GF-D8 (cell line): Measurements from ENCODE around the gene SLC6A19.

Source experiments
- DNase-seq: peaks from one replicate; lab custom pipeline; 2025; lab: John Stamatoyannopoulos, UW

The SLC6A19 gene

DNA sequence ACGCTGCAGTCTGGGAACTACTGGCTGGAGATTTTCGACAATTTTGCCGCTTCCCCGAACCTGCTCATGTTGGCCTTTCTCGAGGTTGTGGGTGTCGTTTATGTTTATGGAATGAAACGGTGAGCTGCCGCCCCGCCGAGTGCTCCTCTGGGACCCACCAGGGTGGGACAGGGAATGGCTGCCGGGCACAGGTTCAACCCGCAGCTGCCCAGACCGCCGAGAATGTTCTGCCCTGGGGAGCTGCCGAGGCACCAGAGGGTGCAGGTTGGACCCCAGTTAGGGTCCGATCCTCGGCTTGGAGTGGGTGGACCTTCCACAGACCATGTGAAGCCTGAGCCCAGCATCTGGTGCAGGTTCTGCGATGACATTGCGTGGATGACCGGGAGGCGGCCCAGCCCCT, 42.9 kb downstream of the SLC6A19 start:
- DNase-seq: no peak

DNA sequence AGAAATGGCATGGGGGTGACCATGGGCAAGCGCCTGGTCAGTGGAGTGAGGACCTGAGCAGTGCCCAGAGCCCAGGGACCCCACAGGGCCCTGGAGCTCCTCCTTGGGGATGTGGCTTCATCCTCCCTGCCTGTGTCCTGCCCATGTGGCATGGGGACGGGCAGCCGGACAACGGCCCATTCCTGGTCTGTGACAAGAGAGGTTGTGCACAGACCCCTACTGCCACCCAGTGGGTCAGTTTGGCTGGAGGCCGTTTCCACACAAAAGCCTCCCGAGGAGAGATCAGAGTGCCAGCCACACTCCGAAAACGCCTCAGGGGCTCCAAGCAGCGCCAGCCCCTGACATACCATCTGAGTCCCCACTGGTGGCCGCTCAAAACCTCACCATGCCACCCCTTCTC, 43.6 kb downstream of the SLC6A19 start:
- DNase-seq: no peak

DNA sequence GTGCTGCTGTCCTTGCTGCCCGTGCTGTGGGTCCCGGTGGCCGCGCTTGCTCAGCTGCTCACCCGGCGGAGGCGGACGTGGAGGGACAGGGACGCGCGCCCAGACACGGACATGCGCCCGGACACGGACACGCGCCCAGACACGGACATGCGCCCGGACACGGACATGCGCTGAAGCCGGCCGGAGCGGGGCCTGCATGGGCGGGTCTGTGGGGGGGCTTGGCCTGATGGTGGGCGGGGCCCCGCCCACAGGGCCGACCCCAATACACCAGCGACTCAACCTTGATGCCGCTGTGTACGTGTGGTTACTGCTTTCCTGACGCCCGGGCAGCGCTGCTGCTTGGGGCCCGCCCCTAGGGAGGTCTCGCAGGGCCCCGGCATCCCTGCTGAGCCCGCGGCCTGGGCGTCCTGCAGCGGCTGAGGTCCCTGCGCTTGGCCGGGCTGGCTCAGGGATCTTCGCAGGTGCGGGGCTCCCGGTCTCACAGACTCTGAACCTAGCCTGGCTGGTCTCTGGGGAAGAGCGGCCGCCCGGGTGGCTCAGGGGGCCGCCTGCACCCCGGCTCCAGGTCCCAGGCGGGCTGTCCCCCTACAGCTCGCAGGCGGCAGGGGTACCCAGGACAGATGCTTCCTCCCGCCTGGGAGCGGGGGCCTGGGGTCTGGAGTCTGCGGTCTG, 44.6 kb downstream of the SLC6A19 start:
- no peak for DNase-seq

DNA sequence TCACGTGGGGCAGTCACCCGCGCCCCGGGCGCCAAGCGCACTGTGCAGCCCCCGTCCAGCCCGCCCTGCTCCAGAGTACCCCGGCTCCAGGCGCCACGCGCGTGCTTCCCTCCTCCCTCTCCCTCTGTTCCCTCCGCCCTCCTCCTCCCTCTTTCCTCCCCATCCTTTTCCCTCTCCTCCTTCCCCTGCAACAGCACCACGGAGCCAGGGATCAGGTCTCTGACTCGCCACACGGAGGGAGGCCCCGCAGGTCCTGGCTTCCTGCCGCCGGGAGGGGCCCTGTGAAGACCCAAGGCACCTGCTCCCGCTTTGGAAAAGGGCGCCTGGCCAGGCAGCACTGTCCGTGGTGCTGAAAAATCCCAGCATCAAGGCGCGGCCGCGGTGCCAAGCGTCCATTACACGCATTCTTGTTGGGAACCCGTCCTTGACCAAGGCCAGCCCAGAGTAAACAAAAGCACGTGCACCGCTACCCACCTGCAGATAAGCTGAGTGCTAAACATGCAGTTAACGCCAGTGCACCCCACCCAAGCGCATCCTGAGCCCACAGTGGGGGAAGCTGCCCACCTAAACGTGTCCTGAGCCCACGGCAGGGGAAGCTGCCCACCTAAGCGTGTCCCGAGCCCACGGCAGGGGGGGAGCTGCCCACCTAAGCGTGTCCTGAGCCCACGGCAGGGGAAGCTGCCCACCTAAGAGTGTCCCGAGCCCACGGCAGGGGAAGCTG, 45.5 kb downstream of the SLC6A19 start:
- DNase-seq: no peak

DNA sequence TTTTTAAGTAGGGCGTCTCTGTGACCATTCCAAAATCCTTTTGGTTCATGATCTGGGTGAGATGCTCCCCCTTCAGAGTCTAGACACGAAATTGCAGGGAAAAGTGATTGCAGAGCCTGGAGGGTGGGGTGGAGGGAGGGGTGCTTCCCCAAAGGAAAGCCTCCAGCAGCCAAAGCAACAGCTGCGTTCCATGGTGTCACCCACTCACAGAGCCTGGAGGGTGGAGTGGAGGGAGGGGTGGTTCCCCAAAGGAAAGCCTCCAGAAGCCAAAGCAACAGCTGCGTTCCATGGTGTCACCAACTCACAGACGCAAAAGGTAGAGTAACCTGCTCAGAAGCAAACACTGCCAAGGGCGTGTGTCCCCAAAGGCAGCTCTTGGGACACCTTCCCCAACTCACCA, 46.4 kb downstream of the SLC6A19 start:
- no peak for DNase-seq

DNA sequence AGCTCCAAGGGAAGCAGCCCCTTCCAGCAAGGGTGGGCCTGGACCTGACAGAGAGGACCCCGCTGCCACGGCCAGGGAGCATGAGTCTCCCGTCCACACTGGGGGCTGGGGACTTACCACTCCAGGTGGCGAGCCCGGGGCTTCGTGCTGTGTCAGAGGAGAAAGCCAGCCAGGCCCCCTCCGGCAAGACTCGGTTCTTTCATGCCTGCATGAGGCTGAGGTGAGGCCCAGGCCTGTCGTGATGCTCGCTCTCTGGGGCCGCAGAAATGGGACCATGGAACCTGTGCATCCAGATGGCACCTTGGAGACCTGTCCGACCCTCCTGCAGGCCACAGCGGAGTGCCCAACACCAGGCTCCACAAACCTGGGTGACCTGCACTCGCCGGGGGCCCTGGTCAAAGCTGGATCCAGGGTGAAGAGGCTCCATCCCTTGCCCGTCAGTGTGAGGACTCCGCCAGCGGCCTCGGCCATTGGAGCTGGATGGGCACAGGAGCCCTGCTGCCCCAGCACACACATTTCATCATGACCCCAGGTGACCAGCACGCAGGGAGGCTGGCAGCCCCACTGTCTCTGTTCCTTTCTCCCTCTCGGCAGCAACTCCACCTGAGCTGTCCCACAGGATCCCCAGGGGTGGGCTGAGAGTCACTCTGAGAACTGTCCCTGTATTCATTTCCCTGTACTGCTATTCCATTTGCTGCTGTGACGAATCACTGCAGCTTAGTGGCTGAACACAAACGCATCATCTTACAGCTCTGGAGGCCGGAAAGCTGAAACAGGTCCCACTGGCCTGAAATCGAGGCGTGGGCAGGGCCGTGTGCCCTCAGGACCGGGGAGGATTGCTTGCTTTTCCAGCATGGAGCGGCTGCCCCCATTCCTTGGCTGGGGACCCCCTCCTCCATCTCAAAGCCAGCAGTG, 48.2 kb downstream of the SLC6A19 start:
- DNase-seq: no peak

DNA sequence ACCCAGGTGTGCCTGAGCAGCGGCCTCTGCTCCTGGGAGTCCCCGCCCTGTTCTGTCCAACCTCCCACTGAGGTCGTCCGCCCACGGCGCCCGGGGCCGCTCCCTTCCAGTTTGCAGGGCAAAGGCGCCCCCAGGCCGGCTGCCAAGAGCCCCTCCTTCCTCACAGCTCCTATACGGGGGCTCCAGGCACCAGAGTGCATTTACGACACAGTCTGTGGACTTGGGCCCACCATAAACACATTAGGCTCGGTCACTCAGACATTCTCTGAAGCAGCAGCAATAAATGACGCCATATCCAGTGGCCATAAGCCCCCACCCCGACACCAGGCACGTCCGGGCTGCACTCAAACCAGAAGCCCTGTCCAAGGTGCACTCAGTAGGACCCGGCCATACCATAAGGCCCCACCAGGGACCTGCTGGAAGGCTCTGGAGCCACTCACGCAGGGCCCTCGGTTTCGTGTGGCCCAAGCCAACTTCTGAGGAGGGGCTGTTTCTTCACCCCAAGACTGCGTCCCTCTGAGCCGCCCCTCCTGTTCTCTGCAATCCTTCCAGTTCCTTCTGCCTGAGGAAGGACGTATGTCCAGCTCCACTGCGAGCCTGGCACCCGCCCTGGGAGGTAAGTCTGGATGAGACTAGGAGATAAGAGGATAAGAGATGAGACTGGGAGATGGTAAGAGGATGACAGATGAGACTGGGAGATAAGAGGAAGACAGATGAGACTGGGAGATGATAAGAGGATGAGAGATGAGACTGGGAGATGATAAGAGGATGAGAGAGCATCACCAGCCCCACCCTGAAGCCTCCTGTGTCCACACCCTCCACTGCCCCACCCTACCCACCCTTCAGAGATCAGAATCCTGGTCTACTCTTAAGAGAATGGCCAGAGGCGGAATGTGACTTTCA, 50.5 kb downstream of the SLC6A19 start:
- no peak for DNase-seq

DNA sequence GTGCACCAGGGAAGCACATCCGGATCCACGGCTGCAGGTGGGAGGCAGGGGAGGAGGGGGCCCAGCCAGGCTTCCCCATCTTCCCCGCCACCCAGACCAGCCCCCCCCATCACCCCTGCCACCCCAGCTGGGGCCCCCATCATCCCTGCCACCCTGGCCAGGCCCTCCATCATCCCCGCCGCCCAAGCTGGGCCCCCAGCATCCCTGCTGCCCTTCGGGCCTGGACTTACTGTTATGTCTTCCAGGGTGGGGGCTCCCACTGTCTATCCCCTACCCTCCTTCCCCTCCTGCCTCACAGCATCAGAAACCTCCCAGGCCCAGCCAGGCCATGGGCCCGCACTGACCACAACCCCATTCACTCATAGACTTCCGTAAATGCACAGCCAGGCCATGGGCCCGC, 51.3 kb downstream of the SLC6A19 start:
- DNase-seq: no peak

DNA sequence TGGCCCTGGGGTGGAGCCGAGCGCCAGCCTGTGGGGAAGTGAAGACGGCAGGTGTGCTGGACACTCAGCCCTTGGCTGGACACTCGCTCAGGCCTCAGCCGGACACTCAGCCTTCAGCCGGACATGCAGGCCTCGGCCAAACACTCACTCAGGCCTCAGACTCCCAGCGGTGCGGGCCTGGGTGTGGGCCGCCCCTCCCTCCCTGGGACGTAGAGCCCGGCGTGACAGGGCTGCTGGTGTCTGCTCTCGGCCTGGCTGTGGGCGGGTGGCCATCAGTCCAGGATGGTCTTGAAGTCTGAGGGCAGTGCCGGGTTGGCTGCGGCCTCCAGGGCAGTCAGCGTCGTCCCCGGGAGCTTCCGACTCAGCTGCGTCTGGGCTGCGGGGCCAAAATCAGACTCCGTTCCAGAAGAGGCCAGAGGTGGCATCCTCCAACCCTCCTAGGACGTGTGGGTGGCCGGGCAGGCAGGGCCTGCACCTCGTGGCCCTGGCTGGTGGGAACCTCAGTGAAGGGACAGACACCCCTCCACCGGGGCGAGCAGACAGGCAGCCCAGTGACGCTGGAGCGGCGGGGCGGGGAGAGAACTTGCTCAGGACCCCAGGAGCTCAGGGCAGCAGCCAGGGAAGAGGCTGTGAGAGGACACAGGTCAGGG, 52.2 kb downstream of the SLC6A19 start:
- DNase-seq: no peak

DNA sequence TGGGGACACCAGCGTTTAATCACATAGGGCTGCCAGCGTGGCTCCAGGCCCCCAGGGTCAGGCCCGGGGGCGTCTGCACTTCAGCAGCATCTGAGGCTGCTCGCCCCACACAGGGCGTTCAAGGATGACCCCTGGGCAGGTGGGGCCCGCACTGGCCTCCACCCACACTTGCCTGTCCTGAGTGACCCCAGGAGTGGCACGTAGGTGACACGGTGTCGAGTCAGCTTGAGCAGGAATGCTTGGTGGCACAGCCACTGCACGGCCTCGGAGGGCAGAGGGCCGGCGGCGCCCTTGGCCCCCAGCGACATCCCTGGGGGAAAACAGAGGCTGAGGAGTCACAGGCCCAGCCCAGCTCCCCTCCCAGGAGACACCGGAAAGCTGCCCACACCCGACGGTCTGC, 52.8 kb downstream of the SLC6A19 start:
- DNase-seq: no peak

DNA sequence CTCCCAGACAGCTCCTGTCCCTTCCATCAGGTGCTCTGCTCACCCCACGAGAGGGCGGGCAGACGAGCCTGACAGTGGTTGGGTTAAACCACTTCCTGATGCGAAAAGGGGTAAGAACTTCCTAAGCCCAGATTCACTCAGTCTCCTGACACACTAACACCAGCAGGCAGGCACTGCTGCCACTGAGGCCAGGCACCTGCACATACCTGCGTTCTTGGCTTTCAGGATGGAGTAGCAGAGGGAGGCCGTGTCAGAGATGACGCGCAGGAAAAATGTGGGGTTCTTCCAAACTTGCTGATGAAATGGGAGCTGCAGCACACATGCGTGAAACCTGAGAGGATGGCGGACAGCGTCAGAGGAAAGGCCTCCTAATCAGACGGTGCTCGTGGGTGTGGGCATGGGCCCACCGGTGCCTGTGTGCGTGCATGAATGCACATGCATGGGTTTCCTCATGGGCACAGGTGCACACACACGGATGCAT, 53.7 kb downstream of the SLC6A19 start:
- no peak for DNase-seq

DNA sequence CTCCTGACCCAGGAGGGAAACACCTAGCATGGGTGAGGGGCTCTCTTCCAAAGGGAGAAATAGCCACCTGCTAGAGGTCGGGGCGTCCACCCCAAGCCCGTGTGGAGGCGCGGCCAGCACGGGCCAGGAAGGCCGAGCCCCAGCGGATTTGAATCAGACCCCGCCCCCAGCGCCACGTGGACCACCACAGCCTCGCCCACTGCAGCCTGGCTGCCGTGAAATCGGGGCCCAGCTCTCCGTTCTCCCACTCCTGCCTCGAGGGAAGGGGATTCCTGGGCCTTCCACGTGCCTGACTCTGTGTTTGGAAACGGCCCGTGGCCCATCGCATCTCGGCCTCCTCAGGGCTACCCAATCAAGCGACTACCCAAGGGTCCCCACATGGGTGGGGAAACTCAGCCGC, 55.4 kb downstream of the SLC6A19 start:
- no peak for DNase-seq

DNA sequence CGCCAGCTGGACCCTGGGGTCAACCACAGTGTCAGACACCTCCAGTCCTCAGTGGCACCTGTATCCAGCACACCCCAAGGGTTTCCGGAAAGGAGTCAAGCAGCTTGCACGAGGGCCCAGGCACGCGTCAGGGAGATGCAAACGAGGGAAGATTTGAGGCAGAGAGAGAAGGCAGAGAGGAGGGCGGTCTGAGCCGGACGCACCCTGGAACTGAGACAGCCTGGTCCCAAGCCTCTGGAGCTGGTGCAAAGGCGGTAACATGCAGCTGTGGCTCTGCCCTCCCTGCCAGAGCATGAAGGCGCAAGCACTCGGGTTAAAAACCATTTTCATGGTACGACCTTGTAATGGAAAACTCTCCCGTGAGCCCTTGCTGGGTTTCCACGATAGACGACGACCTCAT, 56.0 kb downstream of the SLC6A19 start:
- no peak for DNase-seq

DNA sequence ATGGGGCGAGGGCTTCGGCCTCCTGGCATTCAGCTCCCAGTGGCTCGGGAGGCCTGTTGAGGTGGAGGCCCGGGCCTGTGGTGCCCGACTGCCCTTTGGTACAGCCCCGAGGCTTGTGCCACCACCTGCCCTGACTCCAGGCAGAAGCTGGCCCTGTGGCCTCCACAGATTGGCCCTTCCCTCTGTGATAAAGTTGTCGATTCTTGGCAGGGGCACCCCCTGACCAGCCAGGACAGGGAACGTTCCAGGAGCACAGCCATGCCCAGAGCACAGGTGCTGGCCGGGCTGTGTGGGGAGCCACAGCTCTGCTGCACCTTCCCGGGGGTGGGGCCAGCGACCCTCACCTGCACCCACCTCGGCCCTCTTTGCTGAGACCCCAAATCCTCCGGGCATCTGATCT, 56.4 kb downstream of the SLC6A19 start:
- DNase-seq: no peak

DNA sequence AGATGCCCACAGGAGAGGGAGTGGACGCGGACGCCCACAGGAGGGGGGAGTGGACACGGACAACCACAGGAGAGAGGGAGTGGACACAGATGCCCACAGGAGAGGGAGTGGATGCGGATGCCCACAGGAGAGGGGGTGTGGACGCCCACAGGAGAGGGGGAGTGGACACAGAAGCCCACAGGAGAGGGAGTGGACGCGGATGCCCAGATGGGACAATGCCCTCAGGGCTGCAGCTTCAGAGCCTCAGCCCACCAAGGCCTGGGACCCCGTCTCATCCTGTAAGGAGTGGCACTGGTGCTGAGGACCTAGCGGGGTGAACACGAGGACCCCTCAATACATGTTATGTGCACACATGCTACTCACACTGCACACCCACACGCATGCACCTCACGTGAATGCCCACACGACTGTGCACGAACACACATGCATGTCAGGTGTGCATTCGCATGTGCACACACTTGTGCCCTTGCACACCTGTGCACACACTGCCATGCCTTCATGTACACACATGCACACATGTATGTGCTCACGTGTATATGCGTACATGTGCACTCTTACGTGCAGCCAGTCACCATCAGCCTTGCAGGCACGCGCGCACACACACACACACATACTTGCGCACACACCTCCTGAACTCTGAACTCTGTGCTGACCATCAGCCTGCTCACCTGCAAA, 58.5 kb downstream of the SLC6A19 start:
- DNase-seq: no peak

DNA sequence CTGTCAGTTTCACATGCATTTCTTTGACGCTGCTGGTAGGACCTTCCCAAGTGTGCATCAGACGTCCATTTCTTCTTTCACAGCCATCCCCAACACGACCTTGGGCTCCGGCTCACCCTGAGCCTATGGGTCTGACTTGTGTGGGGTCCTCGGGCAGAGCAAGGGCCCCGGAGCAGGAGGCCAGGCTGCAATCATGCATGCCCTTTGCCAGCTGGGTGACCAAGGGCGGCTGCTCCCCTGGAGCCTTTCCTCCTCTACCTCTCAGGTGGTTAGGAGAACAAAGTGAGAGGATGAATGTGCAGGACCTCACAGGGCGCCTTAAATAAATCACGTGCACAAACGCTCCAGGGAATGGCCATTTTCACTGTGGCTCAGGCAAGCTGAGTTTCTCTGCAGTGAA, 60.2 kb downstream of the SLC6A19 start:
- DNase-seq: no peak

DNA sequence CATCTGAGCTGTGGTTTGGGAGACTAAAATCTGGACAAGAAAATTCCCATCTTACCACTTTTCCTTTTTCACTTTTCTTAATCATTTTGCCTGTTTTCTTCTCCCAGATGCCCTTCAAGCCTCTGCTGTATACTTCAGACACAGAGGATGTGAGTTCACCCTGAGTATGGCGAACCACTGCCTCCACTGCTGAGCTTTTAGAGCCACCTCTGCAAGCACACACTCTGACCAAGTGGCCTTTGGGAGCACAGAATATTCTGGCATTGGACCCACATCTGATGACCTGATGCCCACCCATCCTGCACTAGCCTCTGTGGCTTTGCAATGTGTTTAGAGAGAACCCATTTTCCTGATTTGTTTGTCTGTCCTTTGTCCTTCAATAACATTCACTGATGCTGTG, 61.0 kb downstream of the SLC6A19 start:
- no peak for DNase-seq

DNA sequence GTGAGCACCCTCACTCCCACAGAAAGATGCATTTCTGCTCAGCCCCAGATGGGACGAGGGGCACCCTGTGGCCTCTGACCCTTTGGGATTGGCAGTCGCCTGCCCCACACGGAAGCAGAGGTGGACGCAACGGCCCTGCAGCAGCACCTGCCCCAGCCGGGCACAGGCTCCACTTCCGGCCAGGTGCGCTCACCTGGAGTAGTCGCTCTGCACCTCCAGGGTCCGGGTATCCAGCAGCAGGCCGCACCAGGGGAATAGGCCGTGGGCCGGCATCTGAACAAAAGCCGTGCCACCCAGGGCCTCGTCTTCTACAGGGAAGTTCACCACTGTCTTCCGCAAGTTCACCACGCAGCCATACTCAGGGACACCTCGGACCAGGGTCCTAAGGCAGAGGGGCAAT, 62.8 kb downstream of the SLC6A19 start:
- no peak for DNase-seq

DNA sequence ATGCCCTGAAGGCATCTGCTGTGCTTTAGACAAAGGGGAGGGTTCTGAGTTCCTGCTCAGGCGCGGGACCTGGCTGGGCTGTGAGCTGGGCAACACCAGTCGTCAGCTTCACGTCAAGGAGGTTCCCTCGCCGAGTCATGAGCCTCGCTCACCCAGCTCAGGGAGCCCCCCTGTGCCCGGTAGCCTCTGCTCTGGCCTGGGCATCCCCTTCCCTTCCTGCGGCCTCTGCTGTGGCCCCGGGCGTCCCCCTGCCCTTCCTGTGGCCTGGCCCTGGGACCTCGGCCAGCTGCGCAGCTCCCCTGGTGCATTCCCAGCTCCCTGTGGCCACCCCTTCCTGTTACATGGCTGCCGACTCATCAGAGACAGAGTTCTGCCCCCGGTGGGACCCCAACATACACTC, 63.6 kb downstream of the SLC6A19 start:
- no peak for DNase-seq
